IMR-90 (cell line): ENCODE results near the gene MAGI1. TPM values are rescaled to one million over a fixed set of nuclear protein-coding genes. Genes with fewer than 3 reads are reported as not detected.

Experiments used
- ATAC-seq: fragments of 200-7000 bp; cut with Tn5 transposase; 2 replicates; pipeline ENCODE4 v1.9.1; 2020; ENCODE audit warnings: low read depth, mild to moderate bottlenecking, moderate library complexity
- BruUV-seq: library from RNA; stranded (reverse); fragments of 400-500 nt; replicated peaks from 2 replicates; lab custom pipeline; 2021; lab: Mats Ljungman, UMichigan
- CTCF ChIA-PET: fragments of 300-600 bp; formaldehyde crosslinking; extraction: SDS; loops from one replicate; lab custom pipeline; 2021; ENCODE audit warnings: antibody characterized with exemption; lab: Yijun Ruan, JAX
- POLR2A ChIA-PET: fragments of 300-600 bp; sonication (Branson Sonifier 250); formaldehyde crosslinking; loops from one replicate; lab custom pipeline; 2022; ENCODE audit warnings: antibody characterized with exemption; ENCODE audit not compliant: unreplicated experiment; lab: Charles Lee
- DNase-seq: peaks from one replicate; pipeline ENCODE4 v3.0.0; 2013
- H2AFZ ChIP-seq: replicated peaks from 2 replicates; pipeline ENCODE3; 2013; ENCODE audit warnings: low read length, mild to moderate bottlenecking; ENCODE audit not compliant: poor library complexity
- H2AK5ac ChIP-seq: 2 replicates; pipeline ENCODE4 v1.6.1; 2013; ENCODE audit warnings: low read depth, low read length, inconsistent platforms
- H2AK9ac ChIP-seq: replicated peaks from 2 replicates; pipeline ENCODE3; 2013; ENCODE audit warnings: mild to moderate bottlenecking, low read depth, low read length, moderate library complexity; ENCODE audit not compliant: poor library complexity
- H2BK120ac ChIP-seq: 2 replicates; pipeline ENCODE4 v1.6.1; 2013; ENCODE audit warnings: low read depth, low read length, inconsistent platforms
- H2BK15ac ChIP-seq: 3 replicates; pipeline ENCODE4 v1.6.1; 2013; ENCODE audit warnings: low read depth, low read length, inconsistent platforms
- H2BK20ac ChIP-seq: 2 replicates; pipeline ENCODE4 v1.6.1; 2013; ENCODE audit warnings: low read depth, mild to moderate bottlenecking, inconsistent platforms, low read length, moderate library complexity
- H2BK5ac ChIP-seq: 2 replicates; pipeline ENCODE4 v1.6.1; 2013; ENCODE audit warnings: mild to moderate bottlenecking, low read depth, low read length, inconsistent platforms; ENCODE audit not compliant: poor library complexity, severe bottlenecking
- H3K14ac ChIP-seq: replicated peaks from 2 replicates; pipeline ENCODE4 v1.6.1; 2013; ENCODE audit warnings: low read depth, low read length, inconsistent platforms
- H3K18ac ChIP-seq: 2 replicates; pipeline ENCODE4 v1.6.1; 2013; ENCODE audit warnings: low read depth, low read length, control low read depth
- H3K23ac ChIP-seq: 2 replicates; pipeline ENCODE4 v1.6.1; 2013; ENCODE audit warnings: low read depth, low read length, inconsistent platforms
- H3K27ac ChIP-seq: 2 replicates; pipeline ENCODE4 v1.5.1; 2013; ENCODE audit warnings: mild to moderate bottlenecking, control low read depth, low read length; ENCODE audit not compliant: insufficient read depth
- H3K27me3 ChIP-seq: 2 replicates; pipeline ENCODE4 v1.6.1; 2013; ENCODE audit warnings: low read length; ENCODE audit not compliant: control insufficient read depth, insufficient read depth
- H3K36me3 ChIP-seq: 2 replicates; pipeline ENCODE4 v1.6.1; 2013; ENCODE audit warnings: low read length, mixed read lengths; ENCODE audit not compliant: control insufficient read depth, insufficient read depth
- H3K4ac ChIP-seq: 2 replicates; pipeline ENCODE4 v1.6.1; 2013; ENCODE audit warnings: low read depth, low read length, inconsistent platforms
- H3K4me1 ChIP-seq: 2 replicates; pipeline ENCODE4 v1.6.1; 2013; ENCODE audit warnings: low read length, mixed read lengths; ENCODE audit not compliant: control insufficient read depth, insufficient read depth
- H3K4me2 ChIP-seq: 2 replicates; pipeline ENCODE4 v1.6.1; 2013; ENCODE audit warnings: low read depth, mild to moderate bottlenecking, control low read depth, low read length, moderate library complexity
- H3K4me3 ChIP-seq: 2 replicates; pipeline ENCODE4 v1.5.1; 2013; ENCODE audit warnings: low read depth, mild to moderate bottlenecking, control low read depth, low read length, moderate library complexity; ENCODE audit not compliant: insufficient read depth
- H3K56ac ChIP-seq: 2 replicates; pipeline ENCODE4 v1.6.1; 2013; ENCODE audit warnings: low read length, inconsistent platforms; ENCODE audit not compliant: insufficient read depth; ENCODE audit errors: extremely low read depth
- H3K79me1 ChIP-seq, 2 experiments: 2 replicates each; pipeline ENCODE4 v1.6.1; 2013; ENCODE audit warnings: low read length in 2 of 2, inconsistent platforms in 1 of 2, low read depth in 1 of 2
- H3K9ac ChIP-seq: 2 replicates; pipeline ENCODE4 v1.6.1; 2013; ENCODE audit warnings: low read depth, low read length, control low read depth
- H3K9me1 ChIP-seq: 2 replicates; pipeline ENCODE4 v1.6.1; 2013; ENCODE audit warnings: low read length, inconsistent platforms; ENCODE audit not compliant: insufficient read depth
- H3K9me3 ChIP-seq: 2 replicates; pipeline ENCODE4 v1.6.1; 2013; ENCODE audit warnings: low read length; ENCODE audit not compliant: control insufficient read depth, insufficient read depth
- H4K20me1 ChIP-seq: 2 replicates; pipeline ENCODE4 v1.6.1; 2013; ENCODE audit warnings: low read length, inconsistent platforms; ENCODE audit not compliant: insufficient read depth
- H4K5ac ChIP-seq: 2 replicates; pipeline ENCODE4 v1.6.1; 2013; ENCODE audit warnings: mild to moderate bottlenecking, low read depth, low read length, control low read depth
- H4K8ac ChIP-seq, 2 experiments: 2 replicates each; pipeline ENCODE4 v1.6.1; 2013; ENCODE audit warnings: low read depth in 2 of 2, low read length in 2 of 2, control low read depth in 1 of 2, inconsistent platforms in 1 of 2
- H4K91ac ChIP-seq: 2 replicates; pipeline ENCODE4 v1.6.1; 2013; ENCODE audit warnings: low read depth, low read length, inconsistent platforms; ENCODE audit not compliant: insufficient read depth
- CHD1 ChIP-seq: IDR thresholded peaks from 2 replicates; pipeline ENCODE4 v1.6.1; 2012; ENCODE audit warnings: low read depth, low read length, improper control_type of control experiment
- FOS ChIP-seq: fragments of 150-350 bp; IDR thresholded peaks from 2 replicates; pipeline ENCODE4 v1.6.1; 2016; ENCODE audit warnings: low read depth, low read length
- MAZ ChIP-seq: IDR thresholded peaks from 2 replicates; pipeline ENCODE4 v1.6.1; 2012; ENCODE audit warnings: low read depth, mild to moderate bottlenecking, low read length, improper control_type of control experiment, moderate library complexity, borderline replicate concordance
- MXI1 ChIP-seq: IDR thresholded peaks from 2 replicates; pipeline ENCODE4 v1.6.1; 2012; ENCODE audit warnings: low read depth, mild to moderate bottlenecking, low read length, moderate library complexity, borderline replicate concordance
- RFX5 ChIP-seq: IDR thresholded peaks from 2 replicates; pipeline ENCODE4 v1.8.0; 2012; ENCODE audit warnings: low read depth, mild to moderate bottlenecking, low read length, moderate library complexity
- WGBS, 2 experiments: methylation state at CpG; one replicate each; pipeline versions ENCODE4 v1.1.5 to v1.1.7; 2013; ENCODE audit warnings: missing lambda C conversion rate in 2 of 2; ENCODE audit not compliant: insufficient read length in 1 of 2; ENCODE audit errors: extremely low coverage in 2 of 2; 5-methylcytosine and 5-hydroxymethylcytosine counted together
- dilution Hi-C: fragments of 300-500 bp; cut with HindIII; formaldehyde crosslinking; loops from one replicate; pipeline ENCODE4 v1.14.3; 2018; ENCODE audit warnings: low sequenced_read_pairs; ENCODE audit not compliant: unreplicated experiment
- in situ Hi-C: fragments of 300-500 bp; cut with MboI; formaldehyde crosslinking; loops from 3 replicates; pipeline ENCODE4 v1.14.3; 2019; ENCODE audit warnings: low sequenced_read_pairs, inconsistent platforms, mixed read lengths
- intact Hi-C: fragments of 100-400 bp; cut with micrococcal nuclease; formaldehyde crosslinking; loops from 2 replicates; pipeline ENCODE4 v1.10.0; 2022
- polyA plus RNA-seq, 3 experiments: library from polyadenylated mRNA; depleted of rRNA; stranded (reverse); fragments of >200 nt; gene quantifications; 2 replicates each; pipeline ENCODE4 v1.2.3, GENCODE V29; 2012; ENCODE audit warnings: low replicate concordance in 1 of 3
- total RNA-seq: library from RNA; depleted of rRNA; stranded (reverse); fragments of >200 nt; gene quantifications from 2 replicates; pipeline ENCODE4 v1.2.3, GENCODE V29; 2012
- TF ChIP-seq, protein P1 (sequence below): fragments of 150-350 bp; IDR thresholded peaks from 2 replicates; pipeline ENCODE4 v1.6.1; 2017; ENCODE audit warnings: mild to moderate bottlenecking, antibody characterized with exemption, low read length, low read depth

MAGI1 gene
- total and polyA plus RNA-seq, 2 of the 4 experiments (the other 2 are of a cell fraction), result 14.5 to 24.2 TPM

DNA sequence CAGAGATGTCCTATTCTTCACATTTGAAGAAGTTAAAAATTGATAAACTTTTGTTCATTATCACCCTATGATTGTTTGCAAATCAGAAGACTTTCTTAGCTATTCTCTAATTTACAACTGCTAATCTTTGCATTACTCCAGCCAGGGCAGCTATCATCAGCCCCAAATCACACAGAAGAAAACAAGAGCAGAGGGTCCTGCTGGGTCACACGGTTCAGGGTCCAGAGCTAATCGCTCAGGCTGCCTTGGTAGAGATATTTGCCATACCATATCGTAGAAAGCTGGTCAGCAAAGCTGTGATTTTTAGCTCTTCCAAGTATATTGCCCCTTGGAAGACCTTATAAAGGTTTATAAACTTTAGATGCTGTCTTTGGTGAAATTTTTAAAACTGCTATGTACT is 181.4 kb downstream of the MAGI1 start:
- Histone ChIP-seq H3K9me1 (peaks cover 4% of the 10 kb centered on the region), H2BK5ac (no peak overlapping the region), H3K56ac (no peak overlapping the region), H3K9me3 (no peaks in the 10 kb centered on the region; the same call in 1 of the 2 replicates), H2BK20ac (no peak overlapping the region), H2AFZ (no peak overlapping the region), H3K18ac (no peak overlapping the region), H3K36me3 (no peaks in the 10 kb centered on the region), H2AK9ac (no peak overlapping the region), H3K27me3 (no peaks in the 10 kb centered on the region), H2BK120ac (no peak overlapping the region), H3K23ac (no peak overlapping the region), H3K9ac (no peak overlapping the region), H3K79me1 (peaks cover 29 to 55% of the 10 kb centered on the region in 2 experiments; a peak in 3 of 4 replicates), H3K4me2 (no peak overlapping the region), H3K4ac (no peak overlapping the region), H4K91ac (no peak overlapping the region), H2BK15ac (no peak overlapping the region), H3K4me3 (no peak overlapping the region), H4K8ac (no peak overlapping the region), H4K5ac (no peak overlapping the region), H2AK5ac (no peak overlapping the region), H3K4me1 (peaks cover 6% of the 10 kb centered on the region), H3K14ac (no peak overlapping the region), H4K20me1 (peaks cover 14% of the 10 kb centered on the region; the same call in 1 of the 2 replicates), H3K27ac (no peak overlapping the region)
- CTCF ChIA-PET, result interaction anchor here (0.6 kb wide), 1 partner anchor 61 kb away, joined by 4 read pairs; no protein-coding TSS in a partner anchor
- dilution Hi-C loops, result no loop called here
- in situ Hi-C loops, result no loop called here
- no peak for ATAC-seq
- intact Hi-C loops, result no loop called here
- TF ChIP-seq RFX5 (no peak), MXI1 (no peak), MAZ (no peak), CHD1 (no peak), FOS (no peak)
- TF ChIP-seq, protein P1, sequence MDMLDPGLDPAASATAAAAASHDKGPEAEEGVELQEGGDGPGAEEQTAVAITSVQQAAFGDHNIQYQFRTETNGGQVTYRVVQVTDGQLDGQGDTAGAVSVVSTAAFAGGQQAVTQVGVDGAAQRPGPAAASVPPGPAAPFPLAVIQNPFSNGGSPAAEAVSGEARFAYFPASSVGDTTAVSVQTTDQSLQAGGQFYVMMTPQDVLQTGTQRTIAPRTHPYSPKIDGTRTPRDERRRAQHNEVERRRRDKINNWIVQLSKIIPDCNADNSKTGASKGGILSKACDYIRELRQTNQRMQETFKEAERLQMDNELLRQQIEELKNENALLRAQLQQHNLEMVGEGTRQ, result no peak
- WGBS, 2 experiments, result no CpG with 5 or more reads among the region's 3 CpGs
- DNase-seq, result no peak
- no TSS peak for BruUV-seq
- POLR2A ChIA-PET, result no interaction called here
